ENCODE measurements around the gene MAN1C1.

DNA sequence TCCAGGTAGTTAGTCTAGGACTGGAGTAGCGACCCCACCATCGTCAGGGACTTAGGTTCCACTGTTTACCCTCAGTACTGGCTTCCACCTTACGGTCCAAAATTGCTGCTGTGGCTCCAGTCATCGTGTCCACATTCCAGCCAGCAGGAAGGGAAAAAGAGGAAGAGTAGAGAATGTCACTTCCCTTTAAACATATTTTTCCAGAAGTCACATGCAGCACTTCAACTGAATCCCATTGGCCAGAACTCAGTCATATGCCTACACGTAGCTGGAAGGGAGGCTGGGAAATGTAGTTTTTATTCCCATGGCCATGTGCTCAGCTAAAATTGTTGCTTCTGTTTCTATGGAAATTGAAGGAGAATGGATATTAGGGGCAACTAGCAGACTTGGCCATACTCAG lies 99.3 kb downstream of the MAN1C1 start:
- TF ChIP-seq, protein P1, sequence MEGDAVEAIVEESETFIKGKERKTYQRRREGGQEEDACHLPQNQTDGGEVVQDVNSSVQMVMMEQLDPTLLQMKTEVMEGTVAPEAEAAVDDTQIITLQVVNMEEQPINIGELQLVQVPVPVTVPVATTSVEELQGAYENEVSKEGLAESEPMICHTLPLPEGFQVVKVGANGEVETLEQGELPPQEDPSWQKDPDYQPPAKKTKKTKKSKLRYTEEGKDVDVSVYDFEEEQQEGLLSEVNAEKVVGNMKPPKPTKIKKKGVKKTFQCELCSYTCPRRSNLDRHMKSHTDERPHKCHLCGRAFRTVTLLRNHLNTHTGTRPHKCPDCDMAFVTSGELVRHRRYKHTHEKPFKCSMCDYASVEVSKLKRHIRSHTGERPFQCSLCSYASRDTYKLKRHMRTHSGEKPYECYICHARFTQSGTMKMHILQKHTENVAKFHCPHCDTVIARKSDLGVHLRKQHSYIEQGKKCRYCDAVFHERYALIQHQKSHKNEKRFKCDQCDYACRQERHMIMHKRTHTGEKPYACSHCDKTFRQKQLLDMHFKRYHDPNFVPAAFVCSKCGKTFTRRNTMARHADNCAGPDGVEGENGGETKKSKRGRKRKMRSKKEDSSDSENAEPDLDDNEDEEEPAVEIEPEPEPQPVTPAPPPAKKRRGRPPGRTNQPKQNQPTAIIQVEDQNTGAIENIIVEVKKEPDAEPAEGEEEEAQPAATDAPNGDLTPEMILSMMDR (IDR thresholded peaks at IDR 0.05 in 2 of 3, conservative IDR thresholded peaks at IDR 0.05 in 1 of 3; ENCODE audit: insufficient read depth in 2 of 3, low read depth in 1 of 3, low read length in 3 of 3): no peak
- no peak for TF ChIP-seq POLR2A (conservative IDR thresholded peaks at IDR 0.05)
- TF ChIP-seq, protein P2, sequence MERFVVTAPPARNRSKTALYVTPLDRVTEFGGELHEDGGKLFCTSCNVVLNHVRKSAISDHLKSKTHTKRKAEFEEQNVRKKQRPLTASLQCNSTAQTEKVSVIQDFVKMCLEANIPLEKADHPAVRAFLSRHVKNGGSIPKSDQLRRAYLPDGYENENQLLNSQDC (CRISPR knock-in tag; IDR thresholded peaks at IDR 0.05): no peak
- TF ChIP-seq, protein P3, sequence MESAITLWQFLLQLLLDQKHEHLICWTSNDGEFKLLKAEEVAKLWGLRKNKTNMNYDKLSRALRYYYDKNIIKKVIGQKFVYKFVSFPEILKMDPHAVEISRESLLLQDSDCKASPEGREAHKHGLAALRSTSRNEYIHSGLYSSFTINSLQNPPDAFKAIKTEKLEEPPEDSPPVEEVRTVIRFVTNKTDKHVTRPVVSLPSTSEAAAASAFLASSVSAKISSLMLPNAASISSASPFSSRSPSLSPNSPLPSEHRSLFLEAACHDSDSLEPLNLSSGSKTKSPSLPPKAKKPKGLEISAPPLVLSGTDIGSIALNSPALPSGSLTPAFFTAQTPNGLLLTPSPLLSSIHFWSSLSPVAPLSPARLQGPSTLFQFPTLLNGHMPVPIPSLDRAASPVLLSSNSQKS (CRISPR knock-in tag; IDR thresholded peaks at IDR 0.05): no peak
- TF ChIP-seq SIN3A (IDR thresholded peaks at IDR 0.05; ENCODE audit: borderline replicate concordance in 2 of 2, control insufficient read depth in 1 of 2, low read depth in 2 of 2, low read length in 2 of 2): no peak
- no peak for TF ChIP-seq FOXP1 (CRISPR knock-in tag; IDR thresholded peaks at IDR 0.05)
- no peak for TF ChIP-seq NCOR1 (IDR thresholded peaks at IDR 0.05)
- no peak for TF ChIP-seq RCOR1 (IDR thresholded peaks at IDR 0.05; ENCODE audit: borderline replicate concordance in 1 of 2, low read depth in 2 of 2, low read length in 2 of 2)
- TF ChIP-seq POU5F1 (IDR thresholded peaks at IDR 0.05; ENCODE audit: borderline replicate concordance, low read depth, low read length, partially characterized antibody): no peak
- TF ChIP-seq MCM5 (IDR thresholded peaks at IDR 0.05; ENCODE audit: low read depth): no peak
